ENCODE results near the gene NRP1. TPM values are rescaled to one million over a fixed set of nuclear protein-coding genes. Genes with fewer than 3 reads are reported as not detected.

The NRP1 gene
- total RNA-seq, 4 donors from 2014 or later = 47.1 to 286 (median 111) TPM

DNA sequence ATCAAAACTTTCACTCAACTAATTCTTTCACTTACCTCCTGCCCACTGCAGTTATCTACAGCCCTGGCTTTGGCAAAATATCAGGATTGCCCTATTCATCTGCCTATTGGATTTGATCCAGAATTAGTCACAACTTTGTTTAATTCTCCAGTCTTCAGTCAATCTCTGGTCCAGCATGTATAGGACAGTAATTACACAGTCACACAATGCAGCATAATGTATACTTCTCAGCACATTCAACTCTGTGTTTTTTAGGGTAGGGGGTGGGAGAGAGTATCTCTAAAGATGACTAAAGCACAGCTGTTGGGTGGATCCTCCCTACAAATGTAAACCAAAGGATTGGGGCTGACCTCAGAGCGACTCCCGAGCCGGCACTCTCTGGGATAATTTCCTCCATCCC, 17.7 kb upstream of the NRP1 start:
- Histone ChIP-seq H3K4me3 (no peak overlapping the region), H3K27me3 (no peaks in the 10 kb centered on the region), H3K4me1 (no peaks in the 10 kb centered on the region), H3K27ac (no peak overlapping the region), H3K36me3 (no peaks in the 10 kb centered on the region), H3K9me3 (no peaks in the 10 kb centered on the region)
- no peak for DNase-seq
- intact Hi-C loops (cut with DNase I; ENCODE audit: low total_unique reads) = no loop called here
- TF ChIP-seq, protein P1, sequence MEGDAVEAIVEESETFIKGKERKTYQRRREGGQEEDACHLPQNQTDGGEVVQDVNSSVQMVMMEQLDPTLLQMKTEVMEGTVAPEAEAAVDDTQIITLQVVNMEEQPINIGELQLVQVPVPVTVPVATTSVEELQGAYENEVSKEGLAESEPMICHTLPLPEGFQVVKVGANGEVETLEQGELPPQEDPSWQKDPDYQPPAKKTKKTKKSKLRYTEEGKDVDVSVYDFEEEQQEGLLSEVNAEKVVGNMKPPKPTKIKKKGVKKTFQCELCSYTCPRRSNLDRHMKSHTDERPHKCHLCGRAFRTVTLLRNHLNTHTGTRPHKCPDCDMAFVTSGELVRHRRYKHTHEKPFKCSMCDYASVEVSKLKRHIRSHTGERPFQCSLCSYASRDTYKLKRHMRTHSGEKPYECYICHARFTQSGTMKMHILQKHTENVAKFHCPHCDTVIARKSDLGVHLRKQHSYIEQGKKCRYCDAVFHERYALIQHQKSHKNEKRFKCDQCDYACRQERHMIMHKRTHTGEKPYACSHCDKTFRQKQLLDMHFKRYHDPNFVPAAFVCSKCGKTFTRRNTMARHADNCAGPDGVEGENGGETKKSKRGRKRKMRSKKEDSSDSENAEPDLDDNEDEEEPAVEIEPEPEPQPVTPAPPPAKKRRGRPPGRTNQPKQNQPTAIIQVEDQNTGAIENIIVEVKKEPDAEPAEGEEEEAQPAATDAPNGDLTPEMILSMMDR (IDR thresholded peaks at IDR 0.05) = no peak
- TF ChIP-seq POLR2A (IDR thresholded peaks at IDR 0.05) = no peak

- H3K27ac ChIP-seq = no peak overlapping the region
- H3K4me1 ChIP-seq = no peaks in the 10 kb centered on the region
- DNase-seq = no peak
- H3K36me3 ChIP-seq = no peaks in the 10 kb centered on the region
- H3K4me3 ChIP-seq = no peak overlapping the region
- TF ChIP-seq POLR2A (IDR thresholded peaks at IDR 0.05) = no peak
- TF ChIP-seq, protein P1 (IDR thresholded peaks at IDR 0.05) = no peak
- H3K9me3 ChIP-seq = no peaks in the 10 kb centered on the region
- no peaks in the 10 kb centered on the region for H3K27me3 ChIP-seq
- intact Hi-C loops (cut with DNase I; ENCODE audit: low total_unique reads) = no loop called here
These were observed 15.6 kb upstream of the NRP1 start for GRCh38 chr10:33350041-33350440.

- Histone ChIP-seq H3K9me3 (no peaks in the 10 kb centered on the region), H3K27ac (no peak overlapping the region), H3K27me3 (no peaks in the 10 kb centered on the region), H3K36me3 (no peaks in the 10 kb centered on the region), H3K4me3 (no peak overlapping the region), H3K4me1 (no peaks in the 10 kb centered on the region)
- TF ChIP-seq POLR2A (IDR thresholded peaks at IDR 0.05) = no peak
- TF ChIP-seq, protein P1 (IDR thresholded peaks at IDR 0.05) = no peak
- intact Hi-C loops (cut with DNase I; ENCODE audit: low total_unique reads) = no loop called here
- no peak for DNase-seq
These were observed 14.8 kb upstream of the NRP1 start for GRCh38 chr10:33349268-33349667.

GRCh38 chr10:33347211-33347610, 12.7 kb upstream of the NRP1 start:
- Histone ChIP-seq H3K27ac (no peak overlapping the region), H3K9me3 (no peaks in the 10 kb centered on the region), H3K36me3 (no peaks in the 10 kb centered on the region), H3K27me3 (no peaks in the 10 kb centered on the region), H3K4me3 (no peak overlapping the region), H3K4me1 (no peaks in the 10 kb centered on the region)
- intact Hi-C loops (cut with DNase I; ENCODE audit: low total_unique reads) = no loop called here
- TF ChIP-seq POLR2A (IDR thresholded peaks at IDR 0.05) = no peak
- TF ChIP-seq, protein P1 (IDR thresholded peaks at IDR 0.05) = no peak
- no peak for DNase-seq

GRCh38 chr10:33345236-33345635, 10.8 kb upstream of the NRP1 start:
- Histone ChIP-seq H3K4me1 (no peaks in the 10 kb centered on the region), H3K27ac (no peak overlapping the region), H3K27me3 (no peaks in the 10 kb centered on the region), H3K36me3 (no peaks in the 10 kb centered on the region), H3K4me3 (no peak overlapping the region), H3K9me3 (no peaks in the 10 kb centered on the region)
- no peak for DNase-seq
- no peak for TF ChIP-seq POLR2A (IDR thresholded peaks at IDR 0.05)
- TF ChIP-seq, protein P1 (IDR thresholded peaks at IDR 0.05) = no peak
- intact Hi-C loops (cut with DNase I; ENCODE audit: low total_unique reads) = no loop called here
